ENCODE measurements around the gene PHF21A.

The PHF21A gene

DNA sequence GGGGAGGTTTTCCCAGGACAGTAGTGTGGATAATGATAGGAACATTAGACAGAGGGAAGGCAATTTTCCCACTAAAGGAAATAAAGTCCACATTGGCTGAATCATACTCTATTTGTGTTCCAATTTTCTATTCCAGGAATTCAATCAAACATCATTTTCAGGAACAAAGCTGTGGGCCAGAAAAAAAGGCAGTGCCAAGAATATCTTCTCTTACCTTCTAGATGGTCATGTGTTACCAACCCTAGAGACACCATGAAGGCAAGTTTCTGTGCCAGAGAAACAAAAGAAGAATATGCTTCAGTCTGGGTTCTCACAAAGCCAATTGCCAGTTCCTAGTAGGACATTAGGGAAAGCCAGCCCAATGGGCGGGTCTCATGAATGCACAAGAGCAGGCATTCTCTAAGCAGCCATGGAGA, 171.3 kb downstream of the PHF21A start:
- no peak overlapping the region for H3K4me2 ChIP-seq (ENCODE audit: low read depth, low read length, poor library complexity, severe bottlenecking)
- H3K36me3 ChIP-seq (ENCODE audit: low read length) = peaks cover 9% of the 10 kb centered on the region; the same call in 1 of the 2 replicates
- H2AFZ ChIP-seq (ENCODE audit: low read depth, low read length, severe bottlenecking) = no peak overlapping the region
- no peak overlapping the region for H3K27ac ChIP-seq (ENCODE audit: low read depth, low read length)
- no peak for TF ChIP-seq EZH2phosphoT487 (conservative IDR thresholded peaks at IDR 0.05; ENCODE audit: low read length)
- TF ChIP-seq, protein P1, sequence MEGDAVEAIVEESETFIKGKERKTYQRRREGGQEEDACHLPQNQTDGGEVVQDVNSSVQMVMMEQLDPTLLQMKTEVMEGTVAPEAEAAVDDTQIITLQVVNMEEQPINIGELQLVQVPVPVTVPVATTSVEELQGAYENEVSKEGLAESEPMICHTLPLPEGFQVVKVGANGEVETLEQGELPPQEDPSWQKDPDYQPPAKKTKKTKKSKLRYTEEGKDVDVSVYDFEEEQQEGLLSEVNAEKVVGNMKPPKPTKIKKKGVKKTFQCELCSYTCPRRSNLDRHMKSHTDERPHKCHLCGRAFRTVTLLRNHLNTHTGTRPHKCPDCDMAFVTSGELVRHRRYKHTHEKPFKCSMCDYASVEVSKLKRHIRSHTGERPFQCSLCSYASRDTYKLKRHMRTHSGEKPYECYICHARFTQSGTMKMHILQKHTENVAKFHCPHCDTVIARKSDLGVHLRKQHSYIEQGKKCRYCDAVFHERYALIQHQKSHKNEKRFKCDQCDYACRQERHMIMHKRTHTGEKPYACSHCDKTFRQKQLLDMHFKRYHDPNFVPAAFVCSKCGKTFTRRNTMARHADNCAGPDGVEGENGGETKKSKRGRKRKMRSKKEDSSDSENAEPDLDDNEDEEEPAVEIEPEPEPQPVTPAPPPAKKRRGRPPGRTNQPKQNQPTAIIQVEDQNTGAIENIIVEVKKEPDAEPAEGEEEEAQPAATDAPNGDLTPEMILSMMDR (IDR thresholded peaks at IDR 0.05; ENCODE audit: insufficient read depth, low read length, poor library complexity, severe bottlenecking) = no peak
- no peaks in the 10 kb centered on the region for H4K20me1 ChIP-seq (ENCODE audit: low read depth, low read length)
- H3K9me3 ChIP-seq (ENCODE audit: insufficient read depth, low read length) = no peaks in the 10 kb centered on the region
- no peaks in the 10 kb centered on the region for H3F3A ChIP-seq (ENCODE audit: insufficient read depth)
- no peaks in the 10 kb centered on the region for H3K9me2 ChIP-seq (replicated peaks; ENCODE audit: insufficient read depth, low read length)
- H3K4me3 ChIP-seq (ENCODE audit: insufficient read depth, low read length, poor library complexity, severe bottlenecking) = no peak overlapping the region
- no peak overlapping the region for H3K9ac ChIP-seq (ENCODE audit: low read length)
- H3K79me2 ChIP-seq (ENCODE audit: insufficient read depth, low read length) = no peaks in the 10 kb centered on the region
- H3K27me3 ChIP-seq (ENCODE audit: low read length) = no peaks in the 10 kb centered on the region

DNA sequence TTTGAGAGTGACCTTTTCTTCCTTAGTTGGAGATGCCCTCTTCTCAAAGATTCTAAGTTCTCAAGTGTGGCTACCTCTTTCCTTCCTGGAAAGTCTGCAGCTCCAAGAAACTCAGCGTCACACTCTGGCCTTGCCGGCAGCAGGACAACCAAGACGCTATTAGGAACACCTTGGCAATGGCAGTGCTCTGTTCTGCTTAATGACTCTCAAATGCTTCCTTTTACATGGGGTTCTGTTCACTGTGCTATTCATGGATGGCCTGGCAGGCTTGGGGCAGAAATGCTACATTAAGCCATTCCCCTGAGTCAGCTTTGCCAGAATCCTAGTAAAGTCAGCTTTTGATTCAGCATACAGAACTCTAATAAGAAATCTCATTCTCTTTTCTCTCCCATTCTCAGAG, 172.9 kb downstream of the PHF21A start:
- H3K9me2 ChIP-seq (replicated peaks; ENCODE audit: insufficient read depth, low read length) = no peaks in the 10 kb centered on the region
- no peak for TF ChIP-seq EZH2phosphoT487 (conservative IDR thresholded peaks at IDR 0.05; ENCODE audit: low read length)
- TF ChIP-seq, protein P1 (IDR thresholded peaks at IDR 0.05; ENCODE audit: insufficient read depth, low read length, poor library complexity, severe bottlenecking) = no peak
- peaks cover 6% of the 10 kb centered on the region; the same call in 1 of the 2 replicates for H3K36me3 ChIP-seq (ENCODE audit: low read length)
- H3K9me3 ChIP-seq (ENCODE audit: insufficient read depth, low read length) = no peaks in the 10 kb centered on the region
- H3K27ac ChIP-seq (ENCODE audit: low read depth, low read length) = no peak overlapping the region
- no peak overlapping the region for H3K4me3 ChIP-seq (ENCODE audit: insufficient read depth, low read length, poor library complexity, severe bottlenecking)
- no peaks in the 10 kb centered on the region for H3K79me2 ChIP-seq (ENCODE audit: insufficient read depth, low read length)
- H4K20me1 ChIP-seq (ENCODE audit: low read depth, low read length) = no peaks in the 10 kb centered on the region
- H3K4me2 ChIP-seq (ENCODE audit: low read depth, low read length, poor library complexity, severe bottlenecking) = no peak overlapping the region
- H2AFZ ChIP-seq (ENCODE audit: low read depth, low read length, severe bottlenecking) = no peak overlapping the region
- H3F3A ChIP-seq (ENCODE audit: insufficient read depth) = no peaks in the 10 kb centered on the region
- H3K27me3 ChIP-seq (ENCODE audit: low read length) = no peaks in the 10 kb centered on the region
- H3K9ac ChIP-seq (ENCODE audit: low read length) = no peak overlapping the region

DNA sequence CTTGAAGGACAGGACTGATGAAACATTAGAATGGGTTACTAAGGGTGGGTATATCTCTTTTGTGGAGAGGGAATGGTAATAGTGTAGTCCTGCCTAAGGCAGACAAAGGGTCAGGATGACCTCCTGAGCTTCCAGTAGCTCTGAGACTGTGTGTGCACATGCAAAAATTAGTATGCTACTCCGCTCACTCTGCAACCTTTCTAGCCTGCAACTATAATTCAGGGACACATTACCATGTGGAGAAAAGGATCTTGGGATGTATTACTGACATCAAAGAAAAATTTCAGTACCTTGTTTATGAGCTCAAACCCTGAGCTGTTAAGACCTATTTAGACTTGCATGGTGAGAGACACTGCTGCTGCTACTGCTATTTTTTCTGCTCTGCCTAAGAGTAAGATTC, 173.4 kb downstream of the PHF21A start:
- Histone ChIP-seq H3K4me3 (ENCODE audit: insufficient read depth, low read length, poor library complexity, severe bottlenecking) (no peak overlapping the region), H3K9ac (ENCODE audit: low read length) (no peak overlapping the region), H3K27ac (ENCODE audit: low read depth, low read length) (no peak overlapping the region), H3K36me3 (ENCODE audit: low read length) (peaks cover 1% of the 10 kb centered on the region; the same call in 1 of the 2 replicates), H3K79me2 (ENCODE audit: insufficient read depth, low read length) (no peaks in the 10 kb centered on the region), H3K9me3 (ENCODE audit: insufficient read depth, low read length) (no peaks in the 10 kb centered on the region), H3K27me3 (ENCODE audit: low read length) (no peaks in the 10 kb centered on the region), H2AFZ (ENCODE audit: low read depth, low read length, severe bottlenecking) (no peak overlapping the region), H4K20me1 (ENCODE audit: low read depth, low read length) (no peaks in the 10 kb centered on the region), H3K9me2 (replicated peaks; ENCODE audit: insufficient read depth, low read length) (no peaks in the 10 kb centered on the region), H3K4me2 (ENCODE audit: low read depth, low read length, poor library complexity, severe bottlenecking) (no peak overlapping the region), H3F3A (ENCODE audit: insufficient read depth) (no peaks in the 10 kb centered on the region)
- TF ChIP-seq, protein P1 (IDR thresholded peaks at IDR 0.05; ENCODE audit: insufficient read depth, low read length, poor library complexity, severe bottlenecking) = no peak
- TF ChIP-seq EZH2phosphoT487 (conservative IDR thresholded peaks at IDR 0.05; ENCODE audit: low read length) = no peak
